HUES48 (cell line): ENCODE data around the gene CDT1.

Experiments used
- H3K27ac ChIP-seq: one replicate; pipeline ENCODE4 v1.7.0; 2013; ENCODE audit warnings: low read depth, low read length, inconsistent platforms
- H3K27me3 ChIP-seq: 2 replicates; pipeline ENCODE4 v1.6.1; 2013; ENCODE audit warnings: mild to moderate bottlenecking, low read length; ENCODE audit not compliant: control insufficient read depth, insufficient read depth
- H3K36me3 ChIP-seq: 2 replicates; pipeline ENCODE4 v1.6.1; 2013; ENCODE audit warnings: low read length; ENCODE audit not compliant: control insufficient read depth, insufficient read depth
- H3K4me1 ChIP-seq: 2 replicates; pipeline ENCODE4 v1.6.1; 2013; ENCODE audit warnings: mild to moderate bottlenecking, low read length; ENCODE audit not compliant: control insufficient read depth, insufficient read depth
- H3K4me3 ChIP-seq: 2 replicates; pipeline ENCODE4 v1.5.1; 2013; ENCODE audit warnings: mild to moderate bottlenecking, low read depth, low read length
- H3K9ac ChIP-seq: 2 replicates; pipeline ENCODE4 v1.6.1; 2013; ENCODE audit warnings: mild to moderate bottlenecking, low read depth, low read length, moderate library complexity
- H3K9me3 ChIP-seq: 2 replicates; pipeline ENCODE4 v1.6.1; 2013; ENCODE audit warnings: low read length; ENCODE audit not compliant: control insufficient read depth, insufficient read depth

The CDT1 gene

GRCh38 chr16:88853325-88853941 is 49.8 kb downstream of the CDT1 start:
- Histone ChIP-seq H3K4me1 (peaks cover 12% of the 10 kb centered on the region), H3K9ac (no peak overlapping the region), H3K9me3 (no peaks in the 10 kb centered on the region), H3K4me3 (no peak overlapping the region), H3K36me3 (peaks cover 2% of the 10 kb centered on the region), H3K27me3 (no peaks in the 10 kb centered on the region), H3K27ac (no peak overlapping the region)

GRCh38 chr16:88854306-88855111 is 50.9 kb downstream of the CDT1 start:
- Histone ChIP-seq H3K27ac (no peak overlapping the region), H3K36me3 (peaks cover 12% of the 10 kb centered on the region), H3K27me3 (no peaks in the 10 kb centered on the region), H3K9ac (no peak overlapping the region), H3K4me1 (peaks cover 12% of the 10 kb centered on the region), H3K4me3 (no peak overlapping the region), H3K9me3 (no peaks in the 10 kb centered on the region)

GRCh38 chr16:88855176-88855575 is 51.6 kb downstream of the CDT1 start:
- H3K36me3 ChIP-seq = peaks cover 19% of the 10 kb centered on the region
- H3K27ac ChIP-seq = no peak overlapping the region
- H3K4me1 ChIP-seq = peaks cover 12% of the 10 kb centered on the region
- H3K27me3 ChIP-seq = no peaks in the 10 kb centered on the region
- no peak overlapping the region for H3K9ac ChIP-seq
- 0 out of 2 replicates have a peak overlapping the region, but pooled peaks have one; percentile 74 for H3K4me3 ChIP-seq
- no peaks in the 10 kb centered on the region for H3K9me3 ChIP-seq

- Histone ChIP-seq H3K27me3 (no peaks in the 10 kb centered on the region), H3K9me3 (no peaks in the 10 kb centered on the region), H3K4me3 (peak overlapping the region; percentile 74), H3K4me1 (peaks cover 12% of the 10 kb centered on the region), H3K9ac (no peak overlapping the region), H3K36me3 (peaks cover 25% of the 10 kb centered on the region), H3K27ac (no peak overlapping the region)
Observed at GRCh38 chr16:88855736-88856121, 52.1 kb downstream of the CDT1 start.

GRCh38 chr16:88856122-88856827 is 52.7 kb downstream of the CDT1 start:
- H3K27me3 ChIP-seq = no peaks in the 10 kb centered on the region
- peak overlapping the region; percentile 36; the same call in 1 of the 2 replicates for H3K9ac ChIP-seq
- peaks cover 30% of the 10 kb centered on the region for H3K36me3 ChIP-seq
- H3K9me3 ChIP-seq = no peaks in the 10 kb centered on the region
- peaks cover 12% of the 10 kb centered on the region for H3K4me1 ChIP-seq
- peak overlapping the region; percentile 89 for H3K4me3 ChIP-seq
- H3K27ac ChIP-seq = peak overlapping the region; percentile 61

GRCh38 chr16:88856828-88857727 is 53.5 kb downstream of the CDT1 start, which contains the start of the genes GALNS and TRAPPC2L:
TSS of gene GALNS (minus strand) at chr16:88856947. CDS start at chr16:88856877, 70 bp downstream.
TSS of gene TRAPPC2L (plus strand) at chr16:88857127. CDS start at chr16:88857151, 24 bp downstream.
- H3K9ac ChIP-seq = peak within 1 kb of the TSS; percentile 75
- no peaks in the 10 kb centered on the region for H3K9me3 ChIP-seq
- peaks cover 12% of the 10 kb centered on the region for H3K4me1 ChIP-seq
- peak within 1 kb of the TSS; percentile 61 for H3K27ac ChIP-seq
- no peaks in the 10 kb centered on the region for H3K27me3 ChIP-seq
- H3K4me3 ChIP-seq = peak within 1 kb of the TSS; percentile 89
- peaks cover 38% of the 10 kb centered on the region for H3K36me3 ChIP-seq

GRCh38 chr16:88857728-88858339 is 54.2 kb downstream of the CDT1 start:
- Histone ChIP-seq H3K9me3 (no peaks in the 10 kb centered on the region), H3K4me1 (peaks cover 12% of the 10 kb centered on the region), H3K27me3 (no peaks in the 10 kb centered on the region), H3K9ac (peak overlapping the region; percentile 75; the same call in 1 of the 2 replicates), H3K4me3 (peak overlapping the region; percentile 89), H3K27ac (no peak overlapping the region), H3K36me3 (peaks cover 45% of the 10 kb centered on the region)
